Activated CD8-positive, alpha-beta memory T cell treated with anti-CD3 and anti-CD28 coated beads for 4 hours (primary cell): ENCODE measurements around the gene ZNF653.
"Not testable (repeated sequence)": the region's sequence is repeated elsewhere in the genome, so short reads cannot be mapped to it uniquely, and the experiment has no call there.

ENCODE experiments used
- DNase-seq, 2 donors: peaks; one replicate each; pipeline ENCODE4 v3.0.0-alpha.2; 2020; ENCODE audit warnings: low read depth in 2 of 2

ZNF653 gene

DNA sequence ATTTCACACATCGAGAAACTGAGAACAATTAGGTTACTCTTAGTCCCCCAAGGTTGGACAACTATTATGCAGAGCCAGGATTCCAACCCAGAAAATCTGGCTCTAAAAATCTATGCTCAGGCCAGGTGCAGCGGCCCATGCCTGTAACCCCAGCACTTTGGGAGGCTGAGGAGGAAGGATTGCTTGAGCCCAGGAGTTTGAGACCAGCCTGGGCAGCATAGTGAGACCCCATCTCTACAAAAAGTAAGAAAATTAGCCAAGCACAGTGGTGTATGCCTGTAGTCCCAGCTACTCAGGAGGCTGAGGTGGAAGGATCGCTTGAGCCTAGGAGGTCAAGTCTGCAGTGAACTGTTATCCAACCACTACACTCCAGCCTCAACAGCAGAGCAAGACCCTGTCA is 72.1 kb downstream of the ZNF653 start:
- DNase-seq = not testable (repeated sequence)
